Left ventricle myocardium inferior (tissue), 1 donor: ENCODE data around the gene ARPC4. TPM values are rescaled to one million over a fixed set of nuclear protein-coding genes. Genes with fewer than 3 reads are reported as not detected.

Experiments used
- DNase-seq: peaks from one replicate; pipeline ENCODE4 v3.0.0-alpha.2; 2020
- H3K27ac ChIP-seq: fragments of 200-600 bp; replicated peaks from 2 replicates; pipeline ENCODE4 v1.8.0; 2021
- H3K27me3 ChIP-seq: fragments of 200-600 bp; 2 replicates; pipeline ENCODE4 v1.8.0; 2021; ENCODE audit warnings: low read depth
- H3K36me3 ChIP-seq: fragments of 200-600 bp; 2 replicates; pipeline ENCODE4 v1.8.0; 2021
- H3K4me1 ChIP-seq: fragments of 200-600 bp; 2 replicates; pipeline ENCODE4 v1.8.0; 2021
- H3K4me3 ChIP-seq: fragments of 200-600 bp; 2 replicates; pipeline ENCODE4 v1.8.0; 2021; ENCODE audit warnings: mild to moderate bottlenecking, moderate library complexity
- H3K9me3 ChIP-seq: fragments of 200-600 bp; replicated peaks from 2 replicates; pipeline ENCODE4 v1.8.0; 2021
- CTCF ChIP-seq: fragments of 200-600 bp; IDR thresholded peaks from 2 replicates; pipeline ENCODE4 v1.8.0; 2021; ENCODE audit warnings: antibody characterized with exemption, mild to moderate bottlenecking, borderline replicate concordance
- intact Hi-C: fragments of 100-400 bp; cut with micrococcal nuclease; formaldehyde crosslinking; loops from one replicate; pipeline ENCODE4 v1.11.0; 2022
- total RNA-seq: library from RNA; stranded (reverse); fragmentation: NEBNext Ultra II Directional; extraction: Animal tissue kit (Norgen Biotek cat#: 25700); gene quantifications from one replicate; pipeline ENCODE4 v1.2.1, GENCODE V29; 2021
- donor health status: DM: no; HTN: yes; CAD: no; lungs with severe emphysema.

Gene ARPC4
- total RNA-seq, 1 donor from 2014 or later = 52.9 TPM

- no peaks in the 10 kb centered on the region for H3K27me3 ChIP-seq
- intact Hi-C loops = no loop called here
- DNase-seq = no peak
- H3K9me3 ChIP-seq = no peaks in the 10 kb centered on the region
- no peak for TF ChIP-seq CTCF
- H3K4me3 ChIP-seq = no peak overlapping the region
- peaks cover 78% of the 10 kb centered on the region for H3K36me3 ChIP-seq
- peaks cover 34% of the 10 kb centered on the region for H3K4me1 ChIP-seq
- H3K27ac ChIP-seq = peak overlapping the region; percentile 66
Measured at GRCh38 chr3:9754678-9755077, 38.2 kb upstream of the ARPC4 start.

GRCh38 chr3:9757427-9757826 is 35.5 kb upstream of the ARPC4 start:
- no peak overlapping the region for H3K27ac ChIP-seq
- intact Hi-C loops = no loop called here
- peaks cover 15% of the 10 kb centered on the region for H3K4me1 ChIP-seq
- no peaks in the 10 kb centered on the region for H3K9me3 ChIP-seq
- H3K4me3 ChIP-seq = no peak overlapping the region
- peaks cover 90% of the 10 kb centered on the region for H3K36me3 ChIP-seq
- no peaks in the 10 kb centered on the region for H3K27me3 ChIP-seq
- no peak for DNase-seq
- no peak for TF ChIP-seq CTCF

GRCh38 chr3:9760779-9761505 is 31.9 kb upstream of the ARPC4 start:
- Histone ChIP-seq H3K9me3 (no peaks in the 10 kb centered on the region), H3K4me1 (no peaks in the 10 kb centered on the region), H3K27ac (no peak overlapping the region), H3K4me3 (no peak overlapping the region), H3K27me3 (no peaks in the 10 kb centered on the region), H3K36me3 (peaks cover 92% of the 10 kb centered on the region)
- no peak for DNase-seq
- intact Hi-C loops = no loop called here
- no peak for TF ChIP-seq CTCF

- H3K27ac ChIP-seq = no peak overlapping the region
- H3K36me3 ChIP-seq = peaks cover 83% of the 10 kb centered on the region
- H3K27me3 ChIP-seq = no peaks in the 10 kb centered on the region
- no peak for TF ChIP-seq CTCF
- DNase-seq = no peak
- H3K4me1 ChIP-seq = peaks cover 6% of the 10 kb centered on the region
- intact Hi-C loops = no loop called here
- H3K4me3 ChIP-seq = no peak overlapping the region
- no peaks in the 10 kb centered on the region for H3K9me3 ChIP-seq
Measured at GRCh38 chr3:9761919-9762318, 31.0 kb upstream of the ARPC4 start.

- TF ChIP-seq CTCF = no peak
- Histone ChIP-seq H3K4me3 (no peak overlapping the region), H3K27me3 (no peaks in the 10 kb centered on the region), H3K27ac (no peak overlapping the region), H3K4me1 (peaks cover 16% of the 10 kb centered on the region), H3K36me3 (peaks cover 73% of the 10 kb centered on the region), H3K9me3 (no peaks in the 10 kb centered on the region)
- intact Hi-C loops = no loop called here
- no peak for DNase-seq
Measured at GRCh38 chr3:9762871-9763270, 30.0 kb upstream of the ARPC4 start.
